H1 (cell line): ENCODE results near the gene ERAP2. TPM values are rescaled to one million over a fixed set of nuclear protein-coding genes. Genes with fewer than 3 reads are reported as not detected.

Source experiments
- CHD2 ChIP-seq: IDR thresholded peaks from 2 replicates; pipeline ENCODE4 v1.6.1; 2012; ENCODE audit warnings: low read length, improper control_type of control experiment
- EZH2 ChIP-seq: fragments of 200-600 bp; sonication (generic); IDR thresholded peaks from 2 replicates; pipeline ENCODE4 v1.7.1; 2012; ENCODE audit warnings: low read depth, mild to moderate bottlenecking, moderate library complexity, low read length, inconsistent platforms; ENCODE audit not compliant: severe bottlenecking
- GTF2F1 ChIP-seq: IDR thresholded peaks from 2 replicates; pipeline ENCODE4 v1.6.1; 2012; ENCODE audit warnings: low read depth, low read length, improper control_type of control experiment, borderline replicate concordance
- HDAC2 ChIP-seq, 2 experiments: fragments of 300-600 bp in 1 of 2; sonication (generic) in 1 of 2; IDR thresholded peaks; 2 replicates each; pipeline ENCODE4 v1.6.1; 2011 to 2012; ENCODE audit warnings: low read depth in 2 of 2, low read length in 2 of 2, mild to moderate bottlenecking in 2 of 2, moderate library complexity in 2 of 2, borderline replicate concordance in 1 of 2, inconsistent platforms in 1 of 2
- SP4 ChIP-seq: IDR thresholded peaks from 2 replicates; pipeline ENCODE4 v1.6.1; 2012; ENCODE audit warnings: low read length, inconsistent platforms
- polyA plus RNA-seq, 7 experiments: library from polyadenylated mRNA; depleted of rRNA in 3 of 7; stranded (reverse) in 5 of 7; unstranded in 2 of 7; fragments of >200 nt in 5 of 7; fragments of 200-250 nt in 2 of 7; gene quantifications; 1 replicate in 5 of 7; 2 replicates in 1 of 7; 4 replicates in 1 of 7; pipeline versions ENCODE4 v1.2.1 to v1.2.3, GENCODE V29; 2011 to 2013; ENCODE audit warnings: missing spikeins in 2 of 7, mixed read lengths in 2 of 7
- total RNA-seq: library from RNA; stranded (reverse); fragmentation: NEBNext Ultra II Directional; extraction: Animal tissue kit (Norgen Biotek cat#: 25700); gene quantifications from 2 replicates; pipeline ENCODE4 v1.2.1, GENCODE V29; 2021
- TF ChIP-seq, protein P1 (sequence below): fragments of 300-600 bp; sonication (generic); IDR thresholded peaks from 2 replicates; pipeline ENCODE4 v1.7.1; 2012; ENCODE audit warnings: low read length, moderate library complexity, mild to moderate bottlenecking, inconsistent platforms; ENCODE audit not compliant: insufficient replicate concordance

Gene ERAP2
- total and polyA plus RNA-seq, 2 of the 8 experiments (the other 6 are each of a cell fraction or from before 2014, with no cell fraction given), result 0.14 TPM; not detected in 1

DNA sequence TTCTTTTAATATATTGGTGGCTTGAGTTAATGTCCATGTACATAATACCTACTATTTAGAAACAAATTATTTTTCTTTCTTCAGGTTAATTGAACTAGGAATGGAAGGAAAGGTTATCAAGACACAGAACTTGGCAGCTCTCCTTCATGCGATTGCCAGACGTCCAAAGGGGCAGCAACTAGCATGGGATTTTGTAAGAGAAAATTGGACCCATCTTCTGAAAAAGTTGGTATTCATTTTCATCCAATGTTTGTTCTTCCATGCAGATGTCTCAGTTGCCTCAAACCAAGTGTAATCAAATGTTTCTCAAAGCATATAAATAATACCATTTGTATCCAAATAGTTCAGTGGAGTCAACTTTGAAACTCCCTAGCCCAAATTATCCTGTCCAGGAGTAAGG, 36.9 kb downstream of the ERAP2 start (continued):
- TF ChIP-seq, protein P1, sequence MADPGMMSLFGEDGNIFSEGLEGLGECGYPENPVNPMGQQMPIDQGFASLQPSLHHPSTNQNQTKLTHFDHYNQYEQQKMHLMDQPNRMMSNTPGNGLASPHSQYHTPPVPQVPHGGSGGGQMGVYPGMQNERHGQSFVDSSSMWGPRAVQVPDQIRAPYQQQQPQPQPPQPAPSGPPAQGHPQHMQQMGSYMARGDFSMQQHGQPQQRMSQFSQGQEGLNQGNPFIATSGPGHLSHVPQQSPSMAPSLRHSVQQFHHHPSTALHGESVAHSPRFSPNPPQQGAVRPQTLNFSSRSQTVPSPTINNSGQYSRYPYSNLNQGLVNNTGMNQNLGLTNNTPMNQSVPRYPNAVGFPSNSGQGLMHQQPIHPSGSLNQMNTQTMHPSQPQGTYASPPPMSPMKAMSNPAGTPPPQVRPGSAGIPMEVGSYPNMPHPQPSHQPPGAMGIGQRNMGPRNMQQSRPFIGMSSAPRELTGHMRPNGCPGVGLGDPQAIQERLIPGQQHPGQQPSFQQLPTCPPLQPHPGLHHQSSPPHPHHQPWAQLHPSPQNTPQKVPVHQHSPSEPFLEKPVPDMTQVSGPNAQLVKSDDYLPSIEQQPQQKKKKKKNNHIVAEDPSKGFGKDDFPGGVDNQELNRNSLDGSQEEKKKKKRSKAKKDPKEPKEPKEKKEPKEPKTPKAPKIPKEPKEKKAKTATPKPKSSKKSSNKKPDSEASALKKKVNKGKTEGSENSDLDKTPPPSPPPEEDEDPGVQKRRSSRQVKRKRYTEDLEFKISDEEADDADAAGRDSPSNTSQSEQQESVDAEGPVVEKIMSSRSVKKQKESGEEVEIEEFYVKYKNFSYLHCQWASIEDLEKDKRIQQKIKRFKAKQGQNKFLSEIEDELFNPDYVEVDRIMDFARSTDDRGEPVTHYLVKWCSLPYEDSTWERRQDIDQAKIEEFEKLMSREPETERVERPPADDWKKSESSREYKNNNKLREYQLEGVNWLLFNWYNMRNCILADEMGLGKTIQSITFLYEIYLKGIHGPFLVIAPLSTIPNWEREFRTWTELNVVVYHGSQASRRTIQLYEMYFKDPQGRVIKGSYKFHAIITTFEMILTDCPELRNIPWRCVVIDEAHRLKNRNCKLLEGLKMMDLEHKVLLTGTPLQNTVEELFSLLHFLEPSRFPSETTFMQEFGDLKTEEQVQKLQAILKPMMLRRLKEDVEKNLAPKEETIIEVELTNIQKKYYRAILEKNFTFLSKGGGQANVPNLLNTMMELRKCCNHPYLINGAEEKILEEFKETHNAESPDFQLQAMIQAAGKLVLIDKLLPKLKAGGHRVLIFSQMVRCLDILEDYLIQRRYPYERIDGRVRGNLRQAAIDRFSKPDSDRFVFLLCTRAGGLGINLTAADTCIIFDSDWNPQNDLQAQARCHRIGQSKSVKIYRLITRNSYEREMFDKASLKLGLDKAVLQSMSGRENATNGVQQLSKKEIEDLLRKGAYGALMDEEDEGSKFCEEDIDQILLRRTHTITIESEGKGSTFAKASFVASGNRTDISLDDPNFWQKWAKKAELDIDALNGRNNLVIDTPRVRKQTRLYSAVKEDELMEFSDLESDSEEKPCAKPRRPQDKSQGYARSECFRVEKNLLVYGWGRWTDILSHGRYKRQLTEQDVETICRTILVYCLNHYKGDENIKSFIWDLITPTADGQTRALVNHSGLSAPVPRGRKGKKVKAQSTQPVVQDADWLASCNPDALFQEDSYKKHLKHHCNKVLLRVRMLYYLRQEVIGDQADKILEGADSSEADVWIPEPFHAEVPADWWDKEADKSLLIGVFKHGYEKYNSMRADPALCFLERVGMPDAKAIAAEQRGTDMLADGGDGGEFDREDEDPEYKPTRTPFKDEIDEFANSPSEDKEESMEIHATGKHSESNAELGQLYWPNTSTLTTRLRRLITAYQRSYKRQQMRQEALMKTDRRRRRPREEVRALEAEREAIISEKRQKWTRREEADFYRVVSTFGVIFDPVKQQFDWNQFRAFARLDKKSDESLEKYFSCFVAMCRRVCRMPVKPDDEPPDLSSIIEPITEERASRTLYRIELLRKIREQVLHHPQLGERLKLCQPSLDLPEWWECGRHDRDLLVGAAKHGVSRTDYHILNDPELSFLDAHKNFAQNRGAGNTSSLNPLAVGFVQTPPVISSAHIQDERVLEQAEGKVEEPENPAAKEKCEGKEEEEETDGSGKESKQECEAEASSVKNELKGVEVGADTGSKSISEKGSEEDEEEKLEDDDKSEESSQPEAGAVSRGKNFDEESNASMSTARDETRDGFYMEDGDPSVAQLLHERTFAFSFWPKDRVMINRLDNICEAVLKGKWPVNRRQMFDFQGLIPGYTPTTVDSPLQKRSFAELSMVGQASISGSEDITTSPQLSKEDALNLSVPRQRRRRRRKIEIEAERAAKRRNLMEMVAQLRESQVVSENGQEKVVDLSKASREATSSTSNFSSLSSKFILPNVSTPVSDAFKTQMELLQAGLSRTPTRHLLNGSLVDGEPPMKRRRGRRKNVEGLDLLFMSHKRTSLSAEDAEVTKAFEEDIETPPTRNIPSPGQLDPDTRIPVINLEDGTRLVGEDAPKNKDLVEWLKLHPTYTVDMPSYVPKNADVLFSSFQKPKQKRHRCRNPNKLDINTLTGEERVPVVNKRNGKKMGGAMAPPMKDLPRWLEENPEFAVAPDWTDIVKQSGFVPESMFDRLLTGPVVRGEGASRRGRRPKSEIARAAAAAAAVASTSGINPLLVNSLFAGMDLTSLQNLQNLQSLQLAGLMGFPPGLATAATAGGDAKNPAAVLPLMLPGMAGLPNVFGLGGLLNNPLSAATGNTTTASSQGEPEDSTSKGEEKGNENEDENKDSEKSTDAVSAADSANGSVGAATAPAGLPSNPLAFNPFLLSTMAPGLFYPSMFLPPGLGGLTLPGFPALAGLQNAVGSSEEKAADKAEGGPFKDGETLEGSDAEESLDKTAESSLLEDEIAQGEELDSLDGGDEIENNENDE, result no peak
- no peak for TF ChIP-seq SP4
- no peak for TF ChIP-seq HDAC2 (IDR thresholded peaks at IDR 0.05; ENCODE audit: borderline replicate concordance in 1 of 2, low read depth in 2 of 2, low read length in 2 of 2)
- no peak for TF ChIP-seq EZH2
- no peak for TF ChIP-seq CHD2
- TF ChIP-seq GTF2F1, result no peak
